GM12878 (cell line): ENCODE measurements around the gene NKAIN2. TPM values are rescaled to one million over a fixed set of nuclear protein-coding genes. Genes with fewer than 3 reads are reported as not detected.

Experiments used
- ATAC-seq: fragments of 200-7000 bp; cut with Tn5 transposase; 3 replicates; pipeline ENCODE4 v1.9.1; 2020; ENCODE audit warnings: mild to moderate bottlenecking, moderate library complexity
- BruUV-seq: library from RNA; stranded (reverse); fragments of 400-500 nt; replicated peaks from 2 replicates; lab custom pipeline; 2021; lab: Mats Ljungman, UMichigan
- CTCF ChIA-PET: fragments of 300-600 bp; sonication (Branson Sonifier 250); formaldehyde crosslinking; extraction: SDS; loops from one replicate; lab custom pipeline; 2021; ENCODE audit warnings: inconsistent platforms; lab: Yijun Ruan, JAX
- POLR2A ChIA-PET: fragments of 350-600 bp; formaldehyde crosslinking; extraction: SDS; loops from one replicate; lab custom pipeline; 2021; ENCODE audit warnings: inconsistent platforms; lab: Charles Lee
- RAD21 ChIA-PET: fragments of 300-600 bp; sonication (Branson Sonifier 250); formaldehyde crosslinking; loops from one replicate; lab custom pipeline; 2023; ENCODE audit warnings: antibody characterized with exemption; ENCODE audit not compliant: unreplicated experiment; lab: Charles Lee
- SMC1A ChIA-PET: fragments of 300-600 bp; sonication (Branson Sonifier 250); formaldehyde crosslinking; loops from one replicate; lab custom pipeline; 2023; ENCODE audit not compliant: unreplicated experiment, uncharacterized antibody; lab: Charles Lee
- DNase-seq: peaks from one replicate; pipeline ENCODE4 v3.0.0-alpha.2; 2011; ENCODE audit warnings: low read depth, low spot score
- FAIRE-seq: peaks from 3 replicates; lab custom pipeline; 2011; peaks lifted over from hg19 to GRCh38; lab: Jason Lieb, UNC
- H2AFZ ChIP-seq: 2 replicates; pipeline ENCODE4 v1.6.0; 2011; ENCODE audit warnings: low read depth, low read length, control low read depth; ENCODE audit not compliant: control insufficient read depth
- H3K27ac ChIP-seq: 2 replicates; pipeline ENCODE4 v1.5.1; 2011; ENCODE audit warnings: control low read depth; ENCODE audit not compliant: control insufficient read depth, insufficient read depth
- H3K27me3 ChIP-seq, 2 experiments: replicated peaks in 1 of 2; 2 replicates each; pipeline versions ENCODE4 v1.6.0 to v1.6.1; 2011; ENCODE audit warnings: low read length in 1 of 2; ENCODE audit not compliant: control insufficient read depth in 2 of 2, insufficient read depth in 2 of 2
- H3K36me3 ChIP-seq, 2 experiments: 2 replicates each; pipeline ENCODE4 v1.5.1; 2011; ENCODE audit warnings: low read length in 1 of 2; ENCODE audit not compliant: control insufficient read depth in 2 of 2, insufficient read depth in 2 of 2
- H3K4me1 ChIP-seq: 2 replicates; pipeline ENCODE4 v1.6.1; 2011; ENCODE audit warnings: mild to moderate bottlenecking, low read length, moderate library complexity, mixed read lengths; ENCODE audit not compliant: control insufficient read depth, insufficient read depth
- H3K4me2 ChIP-seq: 2 replicates; pipeline ENCODE4 v1.6.0; 2011; ENCODE audit warnings: control low read depth; ENCODE audit not compliant: control insufficient read depth, insufficient read depth
- H3K4me3 ChIP-seq: fragments of 200-600 bp; sonication (generic); 2 replicates; pipeline ENCODE4 v1.5.1; 2016
- H3K79me2 ChIP-seq: 2 replicates; pipeline ENCODE4 v1.6.0; 2011; ENCODE audit warnings: low read length; ENCODE audit not compliant: control insufficient read depth, insufficient read depth
- H3K9ac ChIP-seq: 2 replicates; pipeline ENCODE4 v1.8.0; 2011; ENCODE audit warnings: low read length, control low read depth, mixed read lengths; ENCODE audit not compliant: control insufficient read depth, insufficient read depth
- H3K9me3 ChIP-seq: replicated peaks from 3 replicates; pipeline ENCODE4 v1.5.1; 2011; ENCODE audit warnings: mild to moderate bottlenecking, low read length; ENCODE audit not compliant: control insufficient read depth, insufficient read depth
- H4K20me1 ChIP-seq: 2 replicates; pipeline ENCODE4 v1.6.0; 2011; ENCODE audit not compliant: control insufficient read depth, insufficient read depth
- BACH1 ChIP-seq: fragments of 450-650 bp; IDR thresholded peaks from 2 replicates; pipeline ENCODE4 v1.6.1; 2017; ENCODE audit warnings: mild to moderate bottlenecking, borderline replicate concordance
- HCFC1 ChIP-seq: fragments of 150-350 bp; IDR thresholded peaks from 2 replicates; pipeline ENCODE4 v1.6.1; 2014; ENCODE audit warnings: low read length
- JUND ChIP-seq: IDR thresholded peaks from 2 replicates; pipeline ENCODE4 v1.6.1; 2012; ENCODE audit warnings: low read depth, mild to moderate bottlenecking, low read length, improper control_type of control experiment, moderate library complexity
- KAT2A ChIP-seq: conservative IDR thresholded peaks from 2 replicates; pipeline ENCODE4 v1.6.1; 2011; ENCODE audit warnings: low read depth, low read length; ENCODE audit not compliant: control insufficient read depth
- NKRF ChIP-seq: fragments of 450-650 bp; conservative IDR thresholded peaks from 2 replicates; pipeline ENCODE4 v1.6.1; 2017; ENCODE audit warnings: mild to moderate bottlenecking, moderate library complexity
- RAD21 ChIP-seq: IDR thresholded peaks from 2 replicates; pipeline ENCODE4 v1.6.1; 2011; ENCODE audit warnings: mild to moderate bottlenecking, low read depth, low read length, moderate library complexity; ENCODE audit not compliant: insufficient read depth
- SIN3A ChIP-seq: IDR thresholded peaks from 2 replicates; pipeline ENCODE4 v1.6.1; 2012; ENCODE audit warnings: low read depth, low read length, improper control_type of control experiment
- SRF ChIP-seq, 2 experiments: IDR thresholded peaks; 2 replicates each; pipeline ENCODE4 v1.6.1; 2011; ENCODE audit warnings: low read depth in 2 of 2, low read length in 2 of 2, mild to moderate bottlenecking in 1 of 2, moderate library complexity in 1 of 2
- STAT1 ChIP-seq: fragments of 450-650 bp; conservative IDR thresholded peaks from 2 replicates; pipeline ENCODE4 v1.6.1; 2014; ENCODE audit warnings: antibody characterized with exemption, mild to moderate bottlenecking
- ZBTB11 ChIP-seq: fragments of 450-650 bp; formaldehyde crosslinking; IDR thresholded peaks from 2 replicates; pipeline ENCODE4 v1.5.0; 2022; ENCODE audit warnings: mild to moderate bottlenecking, missing genetic modification characterization
- ZBTB40 ChIP-seq: fragments of 450-650 bp; IDR thresholded peaks from 2 replicates; pipeline ENCODE4 v1.6.1; 2016; ENCODE audit warnings: mild to moderate bottlenecking, moderate library complexity, borderline replicate concordance
- WGBS: methylation state at CpG from one replicate; pipeline ENCODE4 v1.1.6; 2016; ENCODE audit warnings: low lambda C conversion rate; ENCODE audit not compliant: insufficient replicate concordance, insufficient coverage; ENCODE audit errors: missing lambda C conversion rate; 5-methylcytosine and 5-hydroxymethylcytosine counted together
- in situ Hi-C: fragments of 300-500 bp; cut with MboI; formaldehyde crosslinking; loops from 9 replicates; pipeline ENCODE4 v1.14.3; 2018; ENCODE audit warnings: mixed read lengths
- intact Hi-C: fragments of 100-400 bp; cut with micrococcal nuclease; formaldehyde crosslinking; loops from one replicate; pipeline ENCODE4 v1.14.2; 2022; ENCODE audit not compliant: unreplicated experiment
- polyA plus RNA-seq, 11 experiments: library from polyadenylated mRNA; depleted of rRNA in 4 of 11; unstranded in 6 of 11; stranded (reverse) in 5 of 11; fragments of >200 nt; fragmentation: Nextera tagmentation in 4 of 11; fragmentation: Illumina TruSeq in 1 of 11; extraction: Ambion mirVana in 4 of 11; extraction: Trizol in 1 of 11; gene quantifications; 1 replicate in 1 of 11; 2 replicates in 10 of 11; pipeline versions ENCODE4 v1.2.1 to v1.2.3, GENCODE V29; 2011 to 2016; ENCODE audit warnings: inconsistent platforms in 2 of 11, missing spikeins in 2 of 11, low read depth in 1 of 11
- total RNA-seq, 4 experiments: library from RNA; depleted of rRNA in 3 of 4; stranded (reverse); fragments of >200 nt in 3 of 4; fragmentation: Illumina TruSeq in 1 of 4; extraction: Trizol in 1 of 4; gene quantifications; 2 replicates each; pipeline versions ENCODE4 v1.2.1 to v1.2.3, GENCODE V29; 2013 to 2021

NKAIN2 gene
- total and polyA plus RNA-seq, 10 of the 15 experiments (the other 5 are each of a cell fraction or from before 2014, with no cell fraction given): not detected

- no peaks in the 10 kb centered on the region for H4K20me1 ChIP-seq
- no peaks in the 10 kb centered on the region for H3K36me3 ChIP-seq
- SMC1A ChIA-PET: no interaction called here
- H3K4me3 ChIP-seq: no peak overlapping the region
- intact Hi-C loops: no loop called here
- no peak for DNase-seq
- CTCF ChIA-PET: no interaction called here
- WGBS: 0% methylated on average over 1 of the region's 1 CpG
- H3K79me2 ChIP-seq: no peaks in the 10 kb centered on the region
- no peak overlapping the region for H3K9ac ChIP-seq
- H3K4me2 ChIP-seq: no peak overlapping the region
- POLR2A ChIA-PET: no interaction called here
- FAIRE-seq: no peak
- no peak overlapping the region for H2AFZ ChIP-seq
- H3K27me3 ChIP-seq: no peaks in the 10 kb centered on the region
- no peak overlapping the region for H3K27ac ChIP-seq
- H3K4me1 ChIP-seq: no peaks in the 10 kb centered on the region
- H3K9me3 ChIP-seq: no peaks in the 10 kb centered on the region
- no TSS peak for BruUV-seq
- in situ Hi-C loops: no loop called here
- RAD21 ChIA-PET: no interaction called here
- ATAC-seq: no peak
- TF ChIP-seq KAT2A (no peak), JUND (no peak), SRF (IDR thresholded peaks at IDR 0.05; ENCODE audit: low read depth in 2 of 2, low read length in 2 of 2) (no peak), BACH1 (no peak), STAT1 (no peak), ZBTB40 (no peak), HCFC1 (no peak), SIN3A (no peak), ZBTB11 (CRISPR knock-in tag) (no peak), RAD21 (no peak), NKRF (no peak)
Observed at GRCh38 chr6:123895346-123895745, 91.7 kb downstream of the NKAIN2 start.
